ENCODE data around the gene SOAT2.

Gene SOAT2

DNA sequence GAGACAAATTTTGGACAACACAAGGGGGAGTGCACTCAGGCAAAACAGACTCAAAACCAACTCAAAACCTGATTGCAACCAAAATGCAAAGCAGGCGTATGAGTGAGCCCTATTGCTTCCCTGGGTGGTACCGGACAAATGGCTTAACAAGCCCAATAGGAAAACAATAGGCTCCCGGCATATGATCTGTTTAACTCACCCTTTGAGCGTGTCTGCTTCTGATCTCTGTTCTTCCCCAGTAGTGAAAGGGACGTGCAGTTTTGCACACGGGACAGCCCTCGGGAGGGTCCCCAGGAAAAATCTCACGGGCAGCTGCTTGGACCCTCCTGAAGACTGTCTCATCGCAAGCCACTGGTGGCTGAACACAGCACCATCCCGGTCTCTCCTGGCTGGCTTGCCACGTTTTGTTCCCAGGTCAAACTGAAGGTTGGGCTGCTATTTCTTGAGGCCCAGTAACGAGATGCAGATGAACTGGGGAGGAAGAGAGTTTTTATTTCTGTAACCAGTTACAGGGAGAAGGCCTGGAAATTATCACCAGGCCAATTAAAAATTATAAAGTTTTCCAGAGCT, 9.9 kb downstream of the SOAT2 start:
- Histone ChIP-seq H3K4me1 (ENCODE audit: control insufficient read depth, insufficient read depth, low read length, unreplicated experiment) (no peaks in the 10 kb centered on the region), H3K27me3 (ENCODE audit: insufficient read depth, low read length) (no peaks in the 10 kb centered on the region), H2AFZ (ENCODE audit: low read length, unreplicated experiment) (no peak overlapping the region), H3K79me2 (ENCODE audit: control insufficient read depth, insufficient read depth, low read length, unreplicated experiment) (no peaks in the 10 kb centered on the region), H3K27ac (ENCODE audit: low read depth, low read length) (no peak overlapping the region), H3K36me3 (ENCODE audit: insufficient read depth, low read length) (no peaks in the 10 kb centered on the region), H3K4me3 (ENCODE audit: low read depth, low read length) (no peak overlapping the region)

DNA sequence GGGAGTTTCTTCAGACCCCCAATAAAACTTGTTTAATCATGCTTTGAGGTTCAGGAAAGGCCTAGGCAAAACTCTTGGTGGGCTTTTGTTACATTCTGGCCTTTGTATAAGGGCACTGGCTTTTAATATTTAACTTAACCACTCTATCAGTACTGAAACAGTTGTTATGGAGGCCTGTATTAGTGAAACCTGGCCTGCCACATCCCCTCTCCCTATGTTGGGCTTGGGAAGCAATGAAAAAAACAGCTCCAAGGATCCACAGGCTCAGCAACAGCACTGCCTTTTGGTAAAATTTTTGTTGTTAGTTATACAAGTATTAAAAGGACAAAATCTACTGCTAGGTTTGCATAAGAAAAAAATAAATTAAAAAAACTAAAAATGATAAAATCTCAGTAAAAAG, 10.7 kb downstream of the SOAT2 start:
- H3K27ac ChIP-seq (ENCODE audit: low read depth, low read length), result no peak overlapping the region
- no peaks in the 10 kb centered on the region for H3K36me3 ChIP-seq (ENCODE audit: insufficient read depth, low read length)
- no peaks in the 10 kb centered on the region for H3K27me3 ChIP-seq (ENCODE audit: insufficient read depth, low read length)
- H2AFZ ChIP-seq (ENCODE audit: low read length, unreplicated experiment), result no peak overlapping the region
- H3K4me3 ChIP-seq (ENCODE audit: low read depth, low read length), result no peak overlapping the region
- H3K4me1 ChIP-seq (ENCODE audit: control insufficient read depth, insufficient read depth, low read length, unreplicated experiment), result no peaks in the 10 kb centered on the region
- H3K79me2 ChIP-seq (ENCODE audit: control insufficient read depth, insufficient read depth, low read length, unreplicated experiment), result no peaks in the 10 kb centered on the region

DNA sequence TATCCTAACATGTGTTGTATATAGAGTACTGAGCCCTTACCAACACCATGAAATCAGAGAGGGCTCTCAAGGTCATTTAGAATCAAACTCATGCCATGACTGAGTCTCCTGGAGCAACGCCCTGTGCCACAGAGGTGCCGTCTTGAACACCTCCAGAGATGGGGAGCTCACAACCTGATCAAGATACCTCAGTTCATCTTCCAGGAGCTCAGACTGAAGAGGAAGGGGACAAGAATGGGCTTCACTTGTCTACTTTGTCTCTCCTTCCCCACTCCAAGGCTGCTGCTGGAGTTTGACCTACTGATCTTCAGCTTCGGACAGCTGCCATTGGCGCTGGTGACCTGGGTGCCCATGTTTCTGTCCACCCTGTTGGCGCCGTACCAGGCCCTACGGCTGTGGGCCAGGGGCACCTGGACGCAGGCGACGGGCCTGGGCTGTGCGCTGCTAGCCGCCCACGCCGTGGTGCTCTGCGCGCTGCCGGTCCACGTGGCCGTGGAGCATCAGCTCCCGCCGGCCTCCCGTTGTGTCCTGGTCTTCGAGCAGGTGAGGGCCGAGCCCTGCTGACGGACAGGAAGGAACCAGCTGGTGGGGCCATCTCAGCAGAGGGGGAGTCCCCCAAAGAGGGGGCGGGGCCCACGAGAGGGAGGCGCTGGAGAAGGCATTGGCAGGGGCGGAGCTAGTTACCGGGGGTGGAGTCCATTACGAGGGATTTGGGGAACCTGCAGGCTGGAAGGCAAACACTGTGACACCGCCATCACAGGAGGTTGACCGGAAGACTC, 12.0 kb downstream of the SOAT2 start:
- no peaks in the 10 kb centered on the region for H3K79me2 ChIP-seq (ENCODE audit: control insufficient read depth, insufficient read depth, low read length, unreplicated experiment)
- no peaks in the 10 kb centered on the region for H3K4me1 ChIP-seq (ENCODE audit: control insufficient read depth, insufficient read depth, low read length, unreplicated experiment)
- no peak overlapping the region for H2AFZ ChIP-seq (ENCODE audit: low read length, unreplicated experiment)
- H3K27me3 ChIP-seq (ENCODE audit: insufficient read depth, low read length), result no peaks in the 10 kb centered on the region
- H3K36me3 ChIP-seq (ENCODE audit: insufficient read depth, low read length), result no peaks in the 10 kb centered on the region
- no peak overlapping the region for H3K27ac ChIP-seq (ENCODE audit: low read depth, low read length)
- H3K4me3 ChIP-seq (ENCODE audit: low read depth, low read length), result no peak overlapping the region

DNA sequence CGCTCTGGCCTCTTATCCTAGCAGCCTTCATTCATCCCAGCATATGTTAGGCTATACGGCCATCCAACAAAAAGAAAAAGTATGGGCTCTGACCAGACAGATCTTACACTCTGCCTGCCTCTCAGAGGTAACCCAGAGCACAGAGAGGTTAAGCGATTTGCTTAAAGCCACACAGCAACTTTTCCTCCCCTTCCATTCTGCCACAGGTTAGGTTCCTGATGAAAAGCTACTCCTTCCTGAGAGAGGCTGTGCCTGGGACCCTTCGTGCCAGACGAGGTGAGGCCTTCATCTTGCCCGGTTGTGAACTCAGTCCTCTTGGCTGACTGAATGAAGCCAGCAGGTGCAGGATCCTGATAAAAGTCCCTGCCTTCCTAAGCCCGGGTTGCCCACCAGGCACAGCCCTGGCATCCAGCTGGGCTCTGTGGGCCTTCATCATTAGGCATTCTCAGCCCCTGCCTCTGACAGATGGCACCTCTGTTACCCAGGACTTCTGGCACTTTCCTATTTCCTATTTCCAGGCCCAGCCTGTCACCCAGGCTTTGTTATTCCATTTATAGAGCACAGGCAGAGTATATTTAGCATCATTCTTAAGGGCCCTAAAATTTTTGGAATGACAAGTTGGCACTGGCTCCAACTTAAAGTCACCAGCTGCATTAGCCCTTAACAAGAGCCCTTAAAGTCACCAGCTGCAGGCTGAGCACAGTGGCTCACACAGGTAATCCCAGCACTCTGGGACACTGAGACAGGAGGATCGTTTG, 12.8 kb downstream of the SOAT2 start:
- Histone ChIP-seq H3K27ac (ENCODE audit: low read depth, low read length) (no peak overlapping the region), H2AFZ (ENCODE audit: low read length, unreplicated experiment) (no peak overlapping the region), H3K4me3 (ENCODE audit: low read depth, low read length) (no peak overlapping the region), H3K4me1 (ENCODE audit: control insufficient read depth, insufficient read depth, low read length, unreplicated experiment) (no peaks in the 10 kb centered on the region), H3K36me3 (ENCODE audit: insufficient read depth, low read length) (no peaks in the 10 kb centered on the region), H3K79me2 (ENCODE audit: control insufficient read depth, insufficient read depth, low read length, unreplicated experiment) (no peaks in the 10 kb centered on the region), H3K27me3 (ENCODE audit: insufficient read depth, low read length) (no peaks in the 10 kb centered on the region)

DNA sequence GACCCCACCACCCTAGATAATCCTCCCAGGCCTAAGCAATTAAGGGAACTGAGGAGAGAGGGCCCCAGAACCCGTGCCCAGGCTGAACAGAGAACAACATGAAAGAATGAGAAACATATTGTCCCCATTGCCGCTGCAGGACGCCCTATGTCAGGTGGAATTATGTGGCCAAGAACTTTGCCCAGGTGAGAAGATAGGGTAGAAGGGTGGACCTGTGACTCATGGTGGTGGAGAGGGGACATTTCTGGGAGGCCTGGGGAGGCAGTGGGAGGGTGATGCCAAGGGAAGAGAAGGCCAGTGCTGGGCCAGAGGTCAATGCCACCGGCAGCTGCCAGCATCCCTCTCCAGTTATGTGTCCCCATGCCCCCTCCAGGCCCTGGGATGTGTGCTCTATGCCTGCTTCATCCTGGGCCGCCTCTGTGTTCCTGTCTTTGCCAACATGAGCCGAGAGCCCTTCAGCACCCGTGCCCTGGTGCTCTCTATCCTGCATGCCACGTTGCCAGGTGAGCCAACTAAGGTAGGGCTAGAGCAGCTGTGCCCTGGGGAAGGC, 15.5 kb downstream of the SOAT2 start:
- Histone ChIP-seq H3K27me3 (ENCODE audit: insufficient read depth, low read length) (no peaks in the 10 kb centered on the region), H2AFZ (ENCODE audit: low read length, unreplicated experiment) (no peak overlapping the region), H3K4me1 (ENCODE audit: control insufficient read depth, insufficient read depth, low read length, unreplicated experiment) (no peaks in the 10 kb centered on the region), H3K4me3 (ENCODE audit: low read depth, low read length) (no peak overlapping the region), H3K36me3 (ENCODE audit: insufficient read depth, low read length) (no peaks in the 10 kb centered on the region), H3K79me2 (ENCODE audit: control insufficient read depth, insufficient read depth, low read length, unreplicated experiment) (no peaks in the 10 kb centered on the region), H3K27ac (ENCODE audit: low read depth, low read length) (no peak overlapping the region)

GRCh38 chr12:53120685-53121525, 17.6 kb downstream of the SOAT2 start:
- H2AFZ ChIP-seq (ENCODE audit: low read length, unreplicated experiment), result no peak overlapping the region
- H3K79me2 ChIP-seq (ENCODE audit: control insufficient read depth, insufficient read depth, low read length, unreplicated experiment), result no peaks in the 10 kb centered on the region
- H3K27me3 ChIP-seq (ENCODE audit: insufficient read depth, low read length), result no peaks in the 10 kb centered on the region
- H3K4me1 ChIP-seq (ENCODE audit: control insufficient read depth, insufficient read depth, low read length, unreplicated experiment), result no peaks in the 10 kb centered on the region
- H3K4me3 ChIP-seq (ENCODE audit: low read depth, low read length), result no peak overlapping the region
- no peak overlapping the region for H3K27ac ChIP-seq (ENCODE audit: low read depth, low read length)
- no peaks in the 10 kb centered on the region for H3K36me3 ChIP-seq (ENCODE audit: insufficient read depth, low read length)

DNA sequence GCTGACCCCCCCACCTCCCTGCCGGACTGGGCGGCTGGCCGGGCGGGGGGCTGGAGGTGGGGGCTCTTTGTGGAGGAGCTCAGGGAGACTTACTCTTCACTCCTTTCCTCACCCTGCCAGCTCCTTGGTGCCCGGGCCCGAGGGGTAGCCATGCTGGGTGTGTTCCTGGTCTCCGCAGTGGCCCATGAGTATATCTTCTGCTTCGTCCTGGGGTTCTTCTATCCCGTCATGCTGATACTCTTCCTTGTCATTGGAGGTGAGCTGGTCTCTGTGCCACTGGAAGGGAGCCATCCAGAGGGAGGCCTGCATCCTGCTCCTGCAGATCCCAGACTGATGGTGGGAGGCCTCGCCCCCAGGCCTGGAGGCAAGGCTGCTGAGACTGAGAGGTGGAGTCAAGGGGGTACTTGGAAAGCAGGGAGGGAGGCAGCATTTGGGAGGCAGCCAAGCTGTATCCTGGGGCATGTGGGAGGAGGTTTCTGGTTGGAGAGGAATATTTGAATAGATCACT, 19.7 kb downstream of the SOAT2 start:
- no peak overlapping the region for H2AFZ ChIP-seq (ENCODE audit: low read length, unreplicated experiment)

GRCh38 chr12:53123578-53124351, 20.5 kb downstream of the SOAT2 start:
- no peak overlapping the region for H3K27ac ChIP-seq (ENCODE audit: low read depth, low read length)
- no peaks in the 10 kb centered on the region for H3K27me3 ChIP-seq (ENCODE audit: insufficient read depth, low read length)
- no peaks in the 10 kb centered on the region for H3K4me1 ChIP-seq (ENCODE audit: control insufficient read depth, insufficient read depth, low read length, unreplicated experiment)
- H3K4me3 ChIP-seq (ENCODE audit: low read depth, low read length), result no peak overlapping the region
- H3K79me2 ChIP-seq (ENCODE audit: control insufficient read depth, insufficient read depth, low read length, unreplicated experiment), result no peaks in the 10 kb centered on the region
- H3K36me3 ChIP-seq (ENCODE audit: insufficient read depth, low read length), result no peaks in the 10 kb centered on the region
- H2AFZ ChIP-seq (ENCODE audit: low read length, unreplicated experiment), result no peak overlapping the region

More for the DNA sequence above, 19.7 kb downstream of the SOAT2 start:
- Histone ChIP-seq H3K4me1 (ENCODE audit: control insufficient read depth, insufficient read depth, low read length, unreplicated experiment) (no peaks in the 10 kb centered on the region), H3K36me3 (ENCODE audit: insufficient read depth, low read length) (no peaks in the 10 kb centered on the region), H3K27ac (ENCODE audit: low read depth, low read length) (no peak overlapping the region), H3K79me2 (ENCODE audit: control insufficient read depth, insufficient read depth, low read length, unreplicated experiment) (no peaks in the 10 kb centered on the region), H3K4me3 (ENCODE audit: low read depth, low read length) (no peak overlapping the region), H3K27me3 (ENCODE audit: insufficient read depth, low read length) (no peaks in the 10 kb centered on the region)

DNA sequence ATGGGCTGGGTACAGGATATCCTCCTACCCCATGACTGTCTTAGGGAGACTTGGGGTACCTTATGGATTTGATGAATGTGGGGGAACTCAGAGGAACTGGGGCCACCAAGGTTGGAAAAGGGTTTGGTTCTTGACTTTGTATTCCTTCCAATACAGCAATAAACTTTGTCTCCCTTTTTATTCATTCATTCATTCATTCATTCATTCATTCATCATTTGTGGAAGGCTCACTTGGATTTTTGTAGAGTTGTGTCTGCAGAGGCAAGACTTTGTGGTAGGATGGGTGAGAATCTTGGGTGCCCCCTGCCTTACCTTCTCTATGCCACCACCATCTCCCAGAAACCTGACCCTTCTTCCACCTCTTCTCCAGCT, 21.1 kb downstream of the SOAT2 start:
- H3K27me3 ChIP-seq (ENCODE audit: insufficient read depth, low read length), result no peaks in the 10 kb centered on the region
- no peak overlapping the region for H2AFZ ChIP-seq (ENCODE audit: low read length, unreplicated experiment)
- no peak overlapping the region for H3K27ac ChIP-seq (ENCODE audit: low read depth, low read length)
- H3K79me2 ChIP-seq (ENCODE audit: control insufficient read depth, insufficient read depth, low read length, unreplicated experiment), result no peaks in the 10 kb centered on the region
- no peaks in the 10 kb centered on the region for H3K4me1 ChIP-seq (ENCODE audit: control insufficient read depth, insufficient read depth, low read length, unreplicated experiment)
- no peak overlapping the region for H3K4me3 ChIP-seq (ENCODE audit: low read depth, low read length)
- no peaks in the 10 kb centered on the region for H3K36me3 ChIP-seq (ENCODE audit: insufficient read depth, low read length)
